ENCODE data around the gene TCEAL2. TPM values are rescaled to one million over a fixed set of nuclear protein-coding genes. Genes with fewer than 3 reads are reported as not detected.

TCEAL2 gene
- total RNA-seq, 1 donor from 2014 or later = 0.80 TPM

GRCh38 chrX:102154900-102155805 lies 29.7 kb downstream of the TCEAL2 start:
- no peak overlapping the region for H3K27ac Mint-ChIP-seq

GRCh38 chrX:102155806-102156179 lies 30.3 kb downstream of the TCEAL2 start, which contains the start of gene BEX5:
BEX5 (minus strand) TSS chrX:102155977; CDS start chrX:102154265, 1,712 bp downstream.
- Mint-ChIP-seq H3K27me3 (ENCODE audit: low read depth) (peaks cover 25% of the 10 kb centered on the region), H3K4me3 (peak within 1 kb of the TSS; percentile 55), H3K4me1 (no peaks in the 10 kb centered on the region), H3K36me3 (no peaks in the 10 kb centered on the region), H3K9me3 (peaks cover 38% of the 10 kb centered on the region), H3K27ac (no peak within 1 kb of the TSS)
- TF ChIP-seq CTCF (IDR thresholded peaks at IDR 0.05; ENCODE audit: unreplicated experiment) = no peak
- no peak for DNase-seq (ENCODE audit: low spot score in 2 of 2, unreplicated experiment in 2 of 2)

More at GRCh38 chrX:102154900-102155805, 29.7 kb downstream of the TCEAL2 start:
- H3K27me3 Mint-ChIP-seq (ENCODE audit: low read depth) = peaks cover 25% of the 10 kb centered on the region
- DNase-seq (ENCODE audit: low spot score in 2 of 2, unreplicated experiment in 2 of 2) = no peak
- H3K9me3 Mint-ChIP-seq = peaks cover 38% of the 10 kb centered on the region
- TF ChIP-seq CTCF (IDR thresholded peaks at IDR 0.05; ENCODE audit: unreplicated experiment) = no peak
- H3K4me3 Mint-ChIP-seq = peak overlapping the region; percentile 55
- no peaks in the 10 kb centered on the region for H3K4me1 Mint-ChIP-seq
- no peaks in the 10 kb centered on the region for H3K36me3 Mint-ChIP-seq

Other genes starting within 250 kb of the TCEAL2 start
- 13.4 to 13.6 TPM (median 13.5 TPM) in 3 replicates for gene ZMAT1, start 193.7 kb upstream of the TCEAL2 start, total RNA-seq
- gene TCEAL6, start 16.8 kb downstream of the TCEAL2 start, total RNA-seq = not detected in 3 replicates
- 0.36 TPM in 1 of 3 replicates, not detected in the others for gene BEX5, start 30.3 kb downstream of the TCEAL2 start, total RNA-seq
- gene TCP11X1, start 89.6 kb downstream of the TCEAL2 start, total RNA-seq = not detected in 3 replicates
- not detected in 3 replicates for gene NXF2, start 121.5 kb downstream of the TCEAL2 start, total RNA-seq